HepG2 (cell line): ENCODE results near the gene RAB11FIP5. TPM values are rescaled to one million over a fixed set of nuclear protein-coding genes. Genes with fewer than 3 reads are reported as not detected.

Experiments
- ATF3 ChIP-seq: sonication (generic); formaldehyde crosslinking; IDR thresholded peaks from 2 replicates; pipeline ENCODE4 v1.4.0; 2020; ENCODE audit warnings: missing genetic modification reagents
- CC2D1A ChIP-seq: sonication (generic); formaldehyde crosslinking; IDR thresholded peaks from 2 replicates; pipeline ENCODE4 v1.8.1; 2023; ENCODE audit warnings: mild to moderate bottlenecking, missing genetic modification reagents
- HBP1 ChIP-seq: IDR thresholded peaks from 2 replicates; pipeline ENCODE4 v1.6.1; 2016; ENCODE audit warnings: low read depth, control low read depth
- HMGA1 ChIP-seq: sonication (generic); formaldehyde crosslinking; conservative IDR thresholded peaks from 2 replicates; pipeline ENCODE4 v1.4.0; 2020; ENCODE audit warnings: missing genetic modification reagents
- NCOR1 ChIP-seq: fragments of 200-600 bp; sonication (generic); IDR thresholded peaks from 2 replicates; pipeline ENCODE4 v1.7.0; 2017; ENCODE audit warnings: antibody characterized with exemption, low read length, borderline replicate concordance
- NFKB2 ChIP-seq: sonication (generic); formaldehyde crosslinking; IDR thresholded peaks from 2 replicates; pipeline ENCODE4 v1.4.0; 2020; ENCODE audit warnings: missing genetic modification reagents, borderline replicate concordance
- TCF7L2 ChIP-seq: IDR thresholded peaks from 2 replicates; pipeline ENCODE4 v1.6.1; 2011; ENCODE audit warnings: mild to moderate bottlenecking, low read depth, low read length, moderate library complexity
- THAP9 ChIP-seq: sonication (generic); formaldehyde crosslinking; IDR thresholded peaks from 2 replicates; pipeline ENCODE4; 2020; ENCODE audit warnings: missing genetic modification reagents, mild to moderate bottlenecking, borderline replicate concordance
- ZBTB21 ChIP-seq: sonication (generic); formaldehyde crosslinking; IDR thresholded peaks from 2 replicates; pipeline ENCODE4 v1.4.0; 2020; ENCODE audit warnings: missing genetic modification reagents
- ZBTB43 ChIP-seq: sonication (generic); formaldehyde crosslinking; conservative IDR thresholded peaks from 2 replicates; pipeline ENCODE4 v1.4.0; 2020; ENCODE audit warnings: missing genetic modification reagents
- ZMYM3 ChIP-seq: sonication (generic); formaldehyde crosslinking; IDR thresholded peaks from 2 replicates; pipeline ENCODE4 v1.5.1; 2020; ENCODE audit warnings: mild to moderate bottlenecking, missing genetic modification reagents
- ZNF543 ChIP-seq: sonication (generic); formaldehyde crosslinking; IDR thresholded peaks from 2 replicates; pipeline ENCODE4 v1.4.0; 2020; ENCODE audit warnings: mild to moderate bottlenecking, missing genetic modification reagents
- ZNF605 ChIP-seq: sonication (generic); formaldehyde crosslinking; IDR thresholded peaks from 2 replicates; pipeline ENCODE4 v1.8.0; 2022; ENCODE audit warnings: mild to moderate bottlenecking, missing genetic modification reagents
- ZNF607 ChIP-seq: sonication (generic); formaldehyde crosslinking; IDR thresholded peaks from 2 replicates; pipeline ENCODE4 v1.5.1; 2020; ENCODE audit warnings: missing genetic modification reagents, mild to moderate bottlenecking, borderline replicate concordance
- ZNF674 ChIP-seq: sonication (generic); formaldehyde crosslinking; IDR thresholded peaks from 2 replicates; pipeline ENCODE4 v1.5.0; 2020; ENCODE audit warnings: low read depth, mild to moderate bottlenecking, missing genetic modification reagents
- polyA plus RNA-seq, 8 experiments: library from polyadenylated mRNA; depleted of rRNA in 3 of 8; stranded (reverse) in 7 of 8; unstranded in 1 of 8; fragments of >200 nt; fragmentation: Illumina TruSeq in 4 of 8; extraction: Trizol in 4 of 8; gene quantifications; 2 replicates each; pipeline versions ENCODE4 v1.2.1 to v1.2.3, GENCODE V29; 2011 to 2016; ENCODE audit warnings: low read depth in 4 of 8, missing spikeins in 1 of 8, mixed read lengths in 1 of 8; ENCODE audit not compliant: insufficient read depth in 1 of 8
- total RNA-seq, 5 experiments: library from RNA; depleted of rRNA; stranded (reverse); fragments of >200 nt; fragmentation: Illumina TruSeq; extraction: Trizol; gene quantifications; 2 replicates each; pipeline ENCODE4 v1.2.3, GENCODE V29; 2016; ENCODE audit warnings: low read depth in 1 of 5
- TF ChIP-seq, protein P1 (sequence below): sonication (generic); formaldehyde crosslinking; IDR thresholded peaks from 2 replicates; pipeline ENCODE4 v1.5.1; 2020; ENCODE audit warnings: mild to moderate bottlenecking, missing genetic modification reagents, moderate library complexity

Gene RAB11FIP5
- total and polyA plus RNA-seq, 2 of the 13 experiments (the other 11 are each of a cell fraction or from before 2014, with no cell fraction given): 9.4 to 22.9 TPM

GRCh38 chr2:73033766-73034381, 78.9 kb downstream of the RAB11FIP5 start (continued):
- TF ChIP-seq HBP1 (CRISPR knock-in tag) (no peak), ATF3 (no peak), NFKB2 (CRISPR knock-in tag) (no peak), ZNF607 (CRISPR knock-in tag) (no peak), ZNF605 (CRISPR knock-in tag) (no peak), TCF7L2 (no peak), ZBTB43 (CRISPR knock-in tag) (no peak), ZMYM3 (CRISPR knock-in tag) (no peak), CC2D1A (CRISPR knock-in tag) (no peak), HMGA1 (CRISPR knock-in tag) (no peak), ZNF543 (CRISPR knock-in tag) (no peak), ZBTB21 (CRISPR knock-in tag) (no peak), NCOR1 (peak; percentile 65; the same call in 1 of the 2 replicates), THAP9 (CRISPR knock-in tag) (no peak), ZNF674 (CRISPR knock-in tag) (no peak)
- TF ChIP-seq, protein P1, sequence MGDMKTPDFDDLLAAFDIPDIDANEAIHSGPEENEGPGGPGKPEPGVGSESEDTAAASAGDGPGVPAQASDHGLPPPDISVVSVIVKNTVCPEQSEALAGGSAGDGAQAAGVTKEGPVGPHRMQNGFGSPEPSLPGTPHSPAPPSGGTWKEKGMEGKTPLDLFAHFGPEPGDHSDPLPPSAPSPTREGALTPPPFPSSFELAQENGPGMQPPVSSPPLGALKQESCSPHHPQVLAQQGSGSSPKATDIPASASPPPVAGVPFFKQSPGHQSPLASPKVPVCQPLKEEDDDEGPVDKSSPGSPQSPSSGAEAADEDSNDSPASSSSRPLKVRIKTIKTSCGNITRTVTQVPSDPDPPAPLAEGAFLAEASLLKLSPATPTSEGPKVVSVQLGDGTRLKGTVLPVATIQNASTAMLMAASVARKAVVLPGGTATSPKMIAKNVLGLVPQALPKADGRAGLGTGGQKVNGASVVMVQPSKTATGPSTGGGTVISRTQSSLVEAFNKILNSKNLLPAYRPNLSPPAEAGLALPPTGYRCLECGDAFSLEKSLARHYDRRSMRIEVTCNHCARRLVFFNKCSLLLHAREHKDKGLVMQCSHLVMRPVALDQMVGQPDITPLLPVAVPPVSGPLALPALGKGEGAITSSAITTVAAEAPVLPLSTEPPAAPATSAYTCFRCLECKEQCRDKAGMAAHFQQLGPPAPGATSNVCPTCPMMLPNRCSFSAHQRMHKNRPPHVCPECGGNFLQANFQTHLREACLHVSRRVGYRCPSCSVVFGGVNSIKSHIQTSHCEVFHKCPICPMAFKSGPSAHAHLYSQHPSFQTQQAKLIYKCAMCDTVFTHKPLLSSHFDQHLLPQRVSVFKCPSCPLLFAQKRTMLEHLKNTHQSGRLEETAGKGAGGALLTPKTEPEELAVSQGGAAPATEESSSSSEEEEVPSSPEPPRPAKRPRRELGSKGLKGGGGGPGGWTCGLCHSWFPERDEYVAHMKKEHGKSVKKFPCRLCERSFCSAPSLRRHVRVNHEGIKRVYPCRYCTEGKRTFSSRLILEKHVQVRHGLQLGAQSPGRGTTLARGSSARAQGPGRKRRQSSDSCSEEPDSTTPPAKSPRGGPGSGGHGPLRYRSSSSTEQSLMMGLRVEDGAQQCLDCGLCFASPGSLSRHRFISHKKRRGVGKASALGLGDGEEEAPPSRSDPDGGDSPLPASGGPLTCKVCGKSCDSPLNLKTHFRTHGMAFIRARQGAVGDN (CRISPR knock-in tag): peak; percentile 51
